GM12878 (cell line): ENCODE data around the gene GIT1. TPM values are rescaled to one million over a fixed set of nuclear protein-coding genes. Genes with fewer than 3 reads are reported as not detected.
A peak's percentile ranks its signal among the peaks of the same experiment; 100 is the strongest.

Experiments
- BCL11A ChIP-seq: IDR thresholded peaks from 2 replicates; pipeline ENCODE4 v1.6.1; 2011; ENCODE audit warnings: low read depth, low read length
- CHD2 ChIP-seq: IDR thresholded peaks from 2 replicates; pipeline ENCODE4 v1.6.1; 2011; ENCODE audit warnings: low read depth, low read length, improper control_type of control experiment, borderline replicate concordance
- IKZF2 ChIP-seq, 2 experiments: fragments of 450-650 bp; IDR thresholded peaks; 2 replicates each; pipeline ENCODE4 v1.6.1; 2017; ENCODE audit warnings: mild to moderate bottlenecking in 2 of 2, moderate library complexity in 2 of 2
- MEF2A ChIP-seq: IDR thresholded peaks from 2 replicates; pipeline ENCODE4 v1.6.1; 2011; ENCODE audit warnings: low read depth, mild to moderate bottlenecking, low read length, moderate library complexity; ENCODE audit not compliant: insufficient read depth
- POLR2AphosphoS2 ChIP-seq: IDR thresholded peaks from 2 replicates; pipeline ENCODE4 v1.6.1; 2011; ENCODE audit warnings: low read depth, mild to moderate bottlenecking, low read length, improper control_type of control experiment, moderate library complexity
- RBBP5 ChIP-seq: fragments of 200-600 bp; sonication (generic); conservative IDR thresholded peaks from 2 replicates; pipeline ENCODE4 v1.6.1; 2016
- RELA ChIP-seq: fragments of 450-650 bp; IDR thresholded peaks from 2 replicates; pipeline ENCODE4 v1.8.0; 2014; ENCODE audit warnings: borderline replicate concordance; ENCODE audit not compliant: partially characterized antibody
- RFX5 ChIP-seq: IDR thresholded peaks from 2 replicates; pipeline ENCODE4 v1.6.1; 2011; ENCODE audit warnings: low read depth, low read length, improper control_type of control experiment
- SMC3 ChIP-seq: IDR thresholded peaks from 2 replicates; pipeline ENCODE4 v1.6.1; 2011; ENCODE audit warnings: low read length, improper control_type of control experiment, borderline replicate concordance
- TCF3 ChIP-seq: IDR thresholded peaks from 2 replicates; pipeline ENCODE4 v1.6.1; 2012; ENCODE audit warnings: low read depth, mild to moderate bottlenecking, low read length, borderline replicate concordance; ENCODE audit not compliant: insufficient read depth
- WRNIP1 ChIP-seq: IDR thresholded peaks from 2 replicates; pipeline ENCODE4 v1.6.1; 2011; ENCODE audit warnings: low read depth, low read length, improper control_type of control experiment, borderline replicate concordance
- ZNF207 ChIP-seq: fragments of 450-650 bp; IDR thresholded peaks from 2 replicates; pipeline ENCODE4 v1.6.1; 2014; ENCODE audit warnings: antibody characterized with exemption, mild to moderate bottlenecking, borderline replicate concordance
- polyA plus RNA-seq, 11 experiments: library from polyadenylated mRNA; depleted of rRNA in 4 of 11; unstranded in 6 of 11; stranded (reverse) in 5 of 11; fragments of >200 nt; fragmentation: Nextera tagmentation in 4 of 11; fragmentation: Illumina TruSeq in 1 of 11; extraction: Ambion mirVana in 4 of 11; extraction: Trizol in 1 of 11; gene quantifications; 1 replicate in 1 of 11; 2 replicates in 10 of 11; pipeline versions ENCODE4 v1.2.1 to v1.2.3, GENCODE V29; 2011 to 2016; ENCODE audit warnings: inconsistent platforms in 2 of 11, missing spikeins in 2 of 11, low read depth in 1 of 11
- total RNA-seq, 4 experiments: library from RNA; depleted of rRNA in 3 of 4; stranded (reverse); fragments of >200 nt in 3 of 4; fragmentation: Illumina TruSeq in 1 of 4; extraction: Trizol in 1 of 4; gene quantifications; 2 replicates each; pipeline versions ENCODE4 v1.2.1 to v1.2.3, GENCODE V29; 2013 to 2021
- TF ChIP-seq, protein P1 (sequence below): IDR thresholded peaks from 2 replicates; pipeline ENCODE4 v1.6.1; 2011; ENCODE audit warnings: low read depth, mild to moderate bottlenecking, low read length, moderate library complexity, borderline replicate concordance; ENCODE audit errors: extremely low read depth
- TF ChIP-seq, protein P2 (sequence below): IDR thresholded peaks from 2 replicates; pipeline ENCODE4 v1.6.1; 2012; ENCODE audit warnings: low read length, inconsistent platforms

The GIT1 gene
- total and polyA plus RNA-seq, 10 of the 15 experiments (the other 5 are each of a cell fraction or from before 2014, with no cell fraction given), result 0.24 to 45.3 (median 20.9) TPM

DNA sequence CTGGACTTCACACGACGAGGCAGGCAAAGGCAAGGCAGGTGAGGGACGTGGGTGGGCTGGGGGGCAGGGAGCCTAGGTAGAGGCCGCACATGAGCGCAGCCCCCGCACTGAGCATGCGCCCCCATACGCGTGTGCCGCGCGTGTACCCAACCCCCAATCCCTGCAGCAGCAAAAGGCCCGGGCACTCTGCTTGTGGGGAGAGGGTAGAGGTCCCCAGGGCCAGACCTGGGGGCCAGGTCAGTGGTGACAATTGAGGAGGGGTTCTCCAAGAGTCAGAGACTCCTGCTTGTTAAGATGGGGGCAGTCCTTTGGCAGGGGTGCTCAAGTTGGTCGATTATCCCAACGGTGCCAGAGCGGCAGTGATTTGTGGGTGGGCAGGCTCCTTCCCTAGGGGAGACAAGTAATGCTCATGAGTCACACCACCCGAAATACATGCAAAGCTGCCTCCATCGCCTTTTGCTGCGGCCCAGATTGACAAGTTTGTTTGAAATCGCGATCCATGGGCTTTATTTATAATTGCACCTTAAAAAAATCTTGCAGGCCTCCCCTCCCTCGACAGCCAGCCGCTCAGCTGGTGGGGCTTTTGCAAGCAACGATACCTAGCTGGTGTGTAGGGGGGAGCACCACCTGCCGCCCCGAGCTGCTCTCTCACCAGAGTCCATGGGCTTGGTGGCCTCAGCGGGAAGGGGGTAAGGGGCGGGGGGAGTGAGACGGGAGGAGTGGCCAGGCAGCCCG lies 1.1 kb upstream of the GIT1 start (continued):
- TF ChIP-seq RBBP5 (no peak), MEF2A (no peak), TCF3 (no peak), POLR2AphosphoS2 (no peak), RELA (no peak), CHD2 (peak; percentile 59; the same call in 1 of the 2 replicates), BCL11A (no peak), SMC3 (no peak), IKZF2 (IDR thresholded peaks at IDR 0.05) (no peak), WRNIP1 (no peak), RFX5 (no peak), ZNF207 (no peak)
- TF ChIP-seq, protein P1, sequence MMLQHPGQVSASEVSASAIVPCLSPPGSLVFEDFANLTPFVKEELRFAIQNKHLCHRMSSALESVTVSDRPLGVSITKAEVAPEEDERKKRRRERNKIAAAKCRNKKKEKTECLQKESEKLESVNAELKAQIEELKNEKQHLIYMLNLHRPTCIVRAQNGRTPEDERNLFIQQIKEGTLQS, result no peak
- TF ChIP-seq, protein P2, sequence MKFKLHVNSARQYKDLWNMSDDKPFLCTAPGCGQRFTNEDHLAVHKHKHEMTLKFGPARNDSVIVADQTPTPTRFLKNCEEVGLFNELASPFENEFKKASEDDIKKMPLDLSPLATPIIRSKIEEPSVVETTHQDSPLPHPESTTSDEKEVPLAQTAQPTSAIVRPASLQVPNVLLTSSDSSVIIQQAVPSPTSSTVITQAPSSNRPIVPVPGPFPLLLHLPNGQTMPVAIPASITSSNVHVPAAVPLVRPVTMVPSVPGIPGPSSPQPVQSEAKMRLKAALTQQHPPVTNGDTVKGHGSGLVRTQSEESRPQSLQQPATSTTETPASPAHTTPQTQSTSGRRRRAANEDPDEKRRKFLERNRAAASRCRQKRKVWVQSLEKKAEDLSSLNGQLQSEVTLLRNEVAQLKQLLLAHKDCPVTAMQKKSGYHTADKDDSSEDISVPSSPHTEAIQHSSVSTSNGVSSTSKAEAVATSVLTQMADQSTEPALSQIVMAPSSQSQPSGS, result no peak
